ENCODE measurements around the gene DPH2. TPM values are rescaled to one million over a fixed set of nuclear protein-coding genes. Genes with fewer than 3 reads are reported as not detected.

DPH2 gene
- polyA plus RNA-seq, 3 donors: 13.0 to 23.6 (median 14.1) TPM

DNA sequence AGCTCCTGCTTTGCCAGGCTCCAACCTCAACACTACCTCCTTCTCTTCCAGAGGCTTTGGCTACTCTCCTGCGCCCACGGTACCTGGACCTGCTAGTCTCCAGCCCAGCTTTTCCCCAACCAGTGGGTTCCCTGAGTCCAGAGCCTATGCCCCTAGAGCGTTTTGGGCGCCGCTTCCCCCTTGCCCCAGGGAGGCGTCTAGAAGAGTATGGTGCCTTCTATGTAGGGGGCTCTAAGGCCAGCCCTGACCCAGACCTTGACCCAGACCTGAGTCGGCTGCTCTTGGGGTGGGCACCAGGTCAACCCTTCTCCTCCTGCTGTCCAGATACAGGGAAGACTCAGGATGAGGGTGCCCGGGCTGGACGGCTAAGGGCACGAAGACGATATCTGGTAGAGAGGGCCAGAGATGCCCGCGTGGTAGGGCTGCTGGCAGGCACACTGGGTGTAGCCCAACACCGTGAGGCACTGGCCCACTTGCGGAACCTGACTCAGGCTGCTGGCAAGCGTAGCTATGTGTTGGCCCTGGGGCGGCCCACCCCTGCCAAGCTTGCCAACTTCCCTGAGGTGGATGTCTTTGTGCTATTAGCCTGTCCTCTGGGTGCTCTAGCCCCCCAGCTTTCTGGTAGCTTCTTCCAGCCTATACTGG lies 1.6 kb downstream of the DPH2 start:
- Mint-ChIP-seq H3K4me1 (peaks cover 32% of the 10 kb centered on the region), H3K4me3 (no peak overlapping the region), H3K27me3 (ENCODE audit: low read depth in 3 of 3) (peaks cover 0 to 3% (median 1%) of the 10 kb centered on the region in 3 donors), H3K27ac (peak overlapping the region in 1 of 7 donors; percentile 41), H3K9me3 (no peaks in the 10 kb centered on the region), H3K36me3 (peaks cover 27 to 36% of the 10 kb centered on the region in 2 donors)
- H4K20me1 ChIP-seq (ENCODE audit: insufficient read depth, low read length): peaks cover 16% of the 10 kb centered on the region
- H3K4me3 ChIP-seq (replicated peaks in 1 of 3; ENCODE audit: low read depth in 2 of 3, low read length in 3 of 3): no peak overlapping the region
- TF ChIP-seq, protein P1, sequence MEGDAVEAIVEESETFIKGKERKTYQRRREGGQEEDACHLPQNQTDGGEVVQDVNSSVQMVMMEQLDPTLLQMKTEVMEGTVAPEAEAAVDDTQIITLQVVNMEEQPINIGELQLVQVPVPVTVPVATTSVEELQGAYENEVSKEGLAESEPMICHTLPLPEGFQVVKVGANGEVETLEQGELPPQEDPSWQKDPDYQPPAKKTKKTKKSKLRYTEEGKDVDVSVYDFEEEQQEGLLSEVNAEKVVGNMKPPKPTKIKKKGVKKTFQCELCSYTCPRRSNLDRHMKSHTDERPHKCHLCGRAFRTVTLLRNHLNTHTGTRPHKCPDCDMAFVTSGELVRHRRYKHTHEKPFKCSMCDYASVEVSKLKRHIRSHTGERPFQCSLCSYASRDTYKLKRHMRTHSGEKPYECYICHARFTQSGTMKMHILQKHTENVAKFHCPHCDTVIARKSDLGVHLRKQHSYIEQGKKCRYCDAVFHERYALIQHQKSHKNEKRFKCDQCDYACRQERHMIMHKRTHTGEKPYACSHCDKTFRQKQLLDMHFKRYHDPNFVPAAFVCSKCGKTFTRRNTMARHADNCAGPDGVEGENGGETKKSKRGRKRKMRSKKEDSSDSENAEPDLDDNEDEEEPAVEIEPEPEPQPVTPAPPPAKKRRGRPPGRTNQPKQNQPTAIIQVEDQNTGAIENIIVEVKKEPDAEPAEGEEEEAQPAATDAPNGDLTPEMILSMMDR (IDR thresholded peaks at IDR 0.05): no peak
- no peak overlapping the region for H3K4me2 ChIP-seq (replicated peaks; ENCODE audit: extremely low read depth, low read length, poor library complexity, severe bottlenecking)
- peaks cover 12 to 30% of the 10 kb centered on the region in 2 donors for H3K36me3 ChIP-seq (replicated peaks in 1 of 2; ENCODE audit: control insufficient read depth in 1 of 2, insufficient read depth in 2 of 2, low read length in 2 of 2)
- no peak overlapping the region for H3K27ac ChIP-seq (ENCODE audit: low read depth in 1 of 2, low read length in 2 of 2)
- no peak overlapping the region for H2AFZ ChIP-seq (ENCODE audit: insufficient read depth, low read depth, low read length, poor library complexity, severe bottlenecking)
- H3K4me1 ChIP-seq (ENCODE audit: control insufficient read depth in 1 of 2, insufficient read depth in 2 of 2, low read length in 2 of 2): peaks cover 26 to 36% of the 10 kb centered on the region in 2 donors
- DNase-seq: no peak
- H3K9me3 ChIP-seq (replicated peaks in 1 of 2; ENCODE audit: control insufficient read depth in 1 of 2, insufficient read depth in 1 of 2, low read length in 2 of 2): no peaks in the 10 kb centered on the region
- H3K27me3 ChIP-seq (ENCODE audit: control insufficient read depth in 2 of 2, insufficient read depth in 2 of 2, low read length in 2 of 2): no peaks in the 10 kb centered on the region
- no peak overlapping the region for H3K9ac ChIP-seq (ENCODE audit: insufficient read depth, low read length, poor library complexity, severe bottlenecking)
- 100% methylated on average over 13 of the region's 17 CpGs for WGBS (ENCODE audit: insufficient coverage)
- peaks cover 30% of the 10 kb centered on the region for H3K79me2 ChIP-seq (ENCODE audit: insufficient read depth, low read length)
- intact Hi-C loops (cut with micrococcal nuclease): loop anchor here in 1 of 2 donors (10.0 kb wide), 2 partner anchors 317 to 383 kb away; partner anchors contain the start of genes ERI3 and KDM4A

GRCh38 chr1:43973981-43974442 lies 4.2 kb downstream of the DPH2 start:
- intact Hi-C loops (cut with micrococcal nuclease): loop anchor here (1.0 to 10.0 kb wide), 4 partner anchors 27 to 381 kb away; partner anchors contain the start of genes IPO13 (in 2 of the 2), ERI3 (in 1 of the 2) and KDM4A (in 1 of the 2)
- Histone ChIP-seq H3K4me2 (replicated peaks; ENCODE audit: extremely low read depth, low read length, poor library complexity, severe bottlenecking) (peak overlapping the region; percentile 79), H3K9ac (ENCODE audit: insufficient read depth, low read length, poor library complexity, severe bottlenecking) (peak overlapping the region; percentile 100), H3K4me1 (ENCODE audit: control insufficient read depth in 1 of 2, insufficient read depth in 2 of 2, low read length in 2 of 2) (peaks cover 48 to 61% of the 10 kb centered on the region in 2 donors), H4K20me1 (ENCODE audit: insufficient read depth, low read length) (peaks cover 41% of the 10 kb centered on the region), H3K27ac (ENCODE audit: low read depth in 1 of 2, low read length in 2 of 2) (peak overlapping the region; percentile 24 to 99), H3K9me3 (replicated peaks in 1 of 2; ENCODE audit: control insufficient read depth in 1 of 2, insufficient read depth in 1 of 2, low read length in 2 of 2) (no peaks in the 10 kb centered on the region), H3K27me3 (ENCODE audit: control insufficient read depth in 2 of 2, insufficient read depth in 2 of 2, low read length in 2 of 2) (no peaks in the 10 kb centered on the region), H3K4me3 (replicated peaks in 1 of 3; ENCODE audit: low read depth in 2 of 3, low read length in 3 of 3) (peak overlapping the region; percentile 86 to 98 (median 97)), H3K79me2 (ENCODE audit: insufficient read depth, low read length) (peaks cover 48% of the 10 kb centered on the region), H2AFZ (ENCODE audit: insufficient read depth, low read depth, low read length, poor library complexity, severe bottlenecking) (peak overlapping the region; percentile 99), H3K36me3 (replicated peaks in 1 of 2; ENCODE audit: control insufficient read depth in 1 of 2, insufficient read depth in 2 of 2, low read length in 2 of 2) (peaks cover 25 to 37% of the 10 kb centered on the region in 2 donors)
- TF ChIP-seq, protein P1 (IDR thresholded peaks at IDR 0.05): no peak
- no peak for DNase-seq
- H3K4me3 Mint-ChIP-seq: peak overlapping the region; percentile 98 to 99
- peaks cover 35 to 42% of the 10 kb centered on the region in 2 donors for H3K36me3 Mint-ChIP-seq
- H3K9me3 Mint-ChIP-seq: peaks cover 0 to 1% (median 0%) of the 10 kb centered on the region in 7 donors
- peaks cover 2 to 8% (median 2%) of the 10 kb centered on the region in 3 donors for H3K27me3 Mint-ChIP-seq (ENCODE audit: low read depth in 3 of 3)
- H3K4me1 Mint-ChIP-seq: peaks cover 56% of the 10 kb centered on the region
- WGBS (ENCODE audit: insufficient coverage): 36% methylated on average over 9 of the region's 9 CpGs
- H3K27ac Mint-ChIP-seq: peak overlapping the region; percentile 95 to 97 (median 96)
